ENCODE data around the gene STK4. TPM values are rescaled to one million over a fixed set of nuclear protein-coding genes. Genes with fewer than 3 reads are reported as not detected.
A peak's percentile ranks its signal among the peaks of the same experiment; 100 is the strongest.
"Not testable (repeated sequence)": the region's sequence is repeated elsewhere in the genome, so short reads cannot be mapped to it uniquely, and the experiment has no call there.

STK4 gene
- total RNA-seq, 1 donor: 47.7 TPM

DNA sequence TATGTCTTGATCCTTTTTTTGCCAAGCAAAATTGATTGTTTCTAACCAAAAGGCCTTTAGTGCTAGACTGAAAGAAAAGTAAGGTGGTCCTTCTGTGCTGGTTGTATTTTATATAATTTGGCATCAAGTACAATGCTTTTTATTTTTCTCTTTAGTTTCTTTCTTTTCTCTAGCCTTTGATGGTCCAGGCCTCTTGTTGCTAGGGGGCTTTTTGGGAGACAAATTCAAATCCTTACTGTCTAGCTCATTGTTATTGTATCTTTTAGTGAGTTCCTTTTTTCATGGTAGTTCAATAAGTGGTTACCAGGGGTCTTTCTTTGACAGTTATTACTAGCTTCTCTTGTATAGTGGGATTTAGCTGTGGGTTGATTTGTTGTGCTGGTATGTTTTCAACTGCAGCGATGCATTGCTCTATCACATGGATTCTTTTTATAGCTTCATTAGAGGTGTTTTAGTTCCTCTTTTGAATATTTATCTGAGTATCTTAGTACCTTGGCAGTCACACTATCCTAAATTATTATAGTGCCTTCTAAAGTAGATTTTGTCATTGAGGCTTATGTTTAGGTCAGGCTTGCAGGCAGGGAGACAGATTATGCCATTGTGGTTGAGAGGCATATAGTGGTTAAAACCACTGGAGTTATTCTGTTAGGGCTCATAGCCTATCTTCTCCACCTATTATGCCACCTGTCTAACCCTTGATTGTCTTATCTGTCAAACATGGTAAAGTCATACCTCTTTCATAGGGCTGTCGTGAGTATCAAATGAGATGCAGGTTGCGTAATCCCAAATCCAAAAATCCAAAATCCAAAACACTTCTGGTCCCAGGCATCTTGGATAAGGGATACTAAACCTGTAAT, 85.1 kb downstream of the STK4 start:
- peak in 1 of 3 donors; percentile 15 for DNase-seq (ENCODE audit: low read depth in 2 of 3, low spot score in 2 of 3)

DNA sequence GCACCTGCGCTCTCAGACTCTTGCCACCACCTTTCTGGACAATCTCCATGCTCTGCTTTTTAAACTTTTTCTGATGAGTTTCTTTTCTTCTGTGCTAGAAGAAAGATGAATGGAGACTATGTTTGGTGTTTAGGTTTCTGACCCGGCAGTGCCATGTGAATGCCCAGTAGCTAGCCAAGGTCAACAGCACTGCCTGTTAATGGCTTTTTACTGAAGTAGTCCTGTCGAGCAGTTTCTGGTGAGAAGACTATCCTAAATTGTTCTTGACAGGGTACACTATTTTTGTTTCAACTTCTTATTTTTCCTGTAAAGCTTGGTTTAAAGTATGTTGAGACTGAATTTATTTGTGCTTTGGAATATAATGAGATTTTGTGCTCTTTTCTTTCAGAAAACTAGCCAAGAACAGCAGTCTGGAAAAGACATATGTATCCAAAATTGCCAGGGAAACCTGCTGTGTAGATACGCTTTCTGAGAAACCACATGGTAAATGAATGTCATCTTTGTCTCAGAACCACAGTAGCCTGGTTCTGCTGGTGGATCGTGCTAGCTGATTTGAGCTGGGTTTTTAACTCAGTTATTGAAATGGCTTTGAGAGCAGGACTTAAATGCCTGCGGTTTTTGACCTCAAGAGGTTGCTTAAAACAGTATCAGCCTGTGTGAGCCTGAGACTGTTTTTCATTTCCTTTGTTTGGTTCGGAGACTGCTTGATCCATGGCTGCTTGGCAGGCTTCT, 86.6 kb downstream of the STK4 start:
- no peak for DNase-seq (ENCODE audit: low read depth in 2 of 3, low spot score in 2 of 3)

GRCh38 chr20:45053430-45054351, 87.4 kb downstream of the STK4 start:
- DNase-seq (ENCODE audit: low read depth in 2 of 3, low spot score in 2 of 3): no peak

- no peak for DNase-seq (ENCODE audit: low read depth in 2 of 3, low spot score in 2 of 3)
These were observed 88.7 kb downstream of the STK4 start for GRCh38 chr20:45055056-45055455.

GRCh38 chr20:45056473-45057173, 90.3 kb downstream of the STK4 start:
- DNase-seq (ENCODE audit: low read depth in 2 of 3, low spot score in 2 of 3): no peak

- DNase-seq (ENCODE audit: low read depth in 2 of 3, low spot score in 2 of 3): no peak
These were observed 92.0 kb downstream of the STK4 start for GRCh38 chr20:45058168-45058850.

DNA sequence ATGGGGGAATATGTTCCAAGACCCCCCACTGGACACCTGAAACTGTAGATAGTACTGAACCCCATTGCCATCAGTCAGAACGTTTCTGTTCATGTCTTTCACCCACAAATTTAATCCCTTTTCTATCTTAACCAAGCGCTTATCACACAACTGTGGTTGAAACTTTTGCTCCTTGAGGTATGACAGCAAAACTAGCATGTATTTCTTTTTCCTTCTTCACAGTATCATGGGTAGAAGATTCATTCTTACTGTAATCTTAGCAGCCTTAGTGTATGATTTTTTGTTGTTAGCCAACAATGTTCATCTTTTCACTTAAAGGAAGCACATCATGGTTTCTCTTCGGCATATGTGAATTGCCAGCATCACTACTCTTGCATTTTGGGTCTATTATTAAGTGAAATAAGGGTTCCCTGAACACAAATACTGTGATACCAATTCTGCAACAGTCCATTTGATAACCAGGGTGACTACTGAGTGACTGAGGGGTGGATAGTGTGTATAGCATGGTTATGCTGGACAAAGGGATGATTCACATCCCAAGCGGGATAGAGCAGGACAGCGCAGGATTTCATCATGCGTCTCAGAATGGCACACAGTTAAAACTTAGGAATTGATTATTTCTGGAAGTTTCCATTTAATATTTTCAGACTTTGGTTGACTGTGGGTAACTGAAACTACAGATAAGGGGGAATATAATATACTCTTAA, 92.9 kb downstream of the STK4 start:
- DNase-seq (ENCODE audit: low read depth in 2 of 3, low spot score in 2 of 3): no peak

DNA sequence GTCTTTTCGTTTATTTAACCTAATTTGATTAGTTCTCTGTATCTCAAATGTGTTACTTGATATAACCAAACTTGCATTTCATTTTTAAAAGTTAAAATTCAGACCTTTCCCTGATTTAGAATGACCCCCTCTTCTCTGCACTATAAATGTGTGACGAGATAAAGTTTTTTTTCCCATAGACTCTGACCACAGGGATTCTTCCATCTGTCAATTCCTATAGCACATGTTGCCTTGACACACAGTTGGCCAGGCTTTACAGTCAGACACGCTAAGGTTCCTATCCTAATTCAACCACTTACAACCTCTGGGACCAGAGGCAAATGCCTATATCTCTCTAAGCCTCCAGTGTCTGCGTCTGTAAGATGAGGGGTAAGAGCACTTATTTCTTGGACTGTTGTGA, 94.0 kb downstream of the STK4 start:
- no peak for DNase-seq (ENCODE audit: low read depth in 2 of 3, low spot score in 2 of 3)

DNA sequence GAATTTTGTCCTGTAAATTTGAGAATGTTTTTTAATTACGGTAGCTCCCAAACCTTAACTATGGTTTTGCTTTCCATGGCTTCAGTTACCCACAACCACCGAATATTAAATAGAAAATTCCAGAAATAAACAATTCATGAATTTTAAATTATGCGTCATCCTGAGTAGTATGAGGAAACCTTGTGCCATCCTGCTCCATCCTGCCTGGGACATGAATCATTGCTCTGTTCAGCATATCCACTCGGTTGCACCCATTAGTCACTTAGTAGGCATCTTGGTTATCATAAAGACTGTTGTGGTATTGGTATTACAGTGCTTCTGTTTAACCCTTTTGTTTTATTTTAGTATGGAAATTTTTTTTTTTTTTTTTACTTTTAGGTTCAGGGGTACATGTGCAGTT, 94.9 kb downstream of the STK4 start:
- DNase-seq (ENCODE audit: low read depth in 2 of 3, low spot score in 2 of 3): no peak

GRCh38 chr20:45063107-45063506, 96.8 kb downstream of the STK4 start:
- DNase-seq (ENCODE audit: low read depth in 2 of 3, low spot score in 2 of 3): not testable (repeated sequence)

GRCh38 chr20:45064812-45065211, 98.5 kb downstream of the STK4 start:
- no peak for DNase-seq (ENCODE audit: low read depth in 2 of 3, low spot score in 2 of 3)

DNA sequence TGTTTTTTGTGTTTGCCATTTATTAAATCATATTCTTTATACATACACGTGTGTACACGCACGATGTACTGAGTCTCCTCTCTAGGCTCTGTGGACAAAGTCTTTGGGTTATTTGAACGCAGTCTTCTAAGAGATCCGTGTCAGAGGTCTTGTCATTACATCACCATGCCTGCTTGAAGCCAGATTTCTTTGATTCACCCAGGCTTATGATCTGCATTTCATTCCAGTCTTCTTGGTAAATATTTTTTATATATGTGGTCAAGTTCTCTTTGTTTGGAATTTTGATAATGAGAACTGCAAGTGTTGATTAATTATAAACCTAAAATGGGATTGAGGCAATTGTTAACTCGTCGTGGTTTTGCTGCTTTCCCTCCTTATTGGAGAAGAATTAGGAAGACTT, 100.1 kb downstream of the STK4 start:
- DNase-seq (ENCODE audit: low read depth in 2 of 3, low spot score in 2 of 3): no peak

- DNase-seq (ENCODE audit: low read depth in 2 of 3, low spot score in 2 of 3): no peak
These were observed 100.8 kb downstream of the STK4 start for GRCh38 chr20:45067087-45067486.

DNA sequence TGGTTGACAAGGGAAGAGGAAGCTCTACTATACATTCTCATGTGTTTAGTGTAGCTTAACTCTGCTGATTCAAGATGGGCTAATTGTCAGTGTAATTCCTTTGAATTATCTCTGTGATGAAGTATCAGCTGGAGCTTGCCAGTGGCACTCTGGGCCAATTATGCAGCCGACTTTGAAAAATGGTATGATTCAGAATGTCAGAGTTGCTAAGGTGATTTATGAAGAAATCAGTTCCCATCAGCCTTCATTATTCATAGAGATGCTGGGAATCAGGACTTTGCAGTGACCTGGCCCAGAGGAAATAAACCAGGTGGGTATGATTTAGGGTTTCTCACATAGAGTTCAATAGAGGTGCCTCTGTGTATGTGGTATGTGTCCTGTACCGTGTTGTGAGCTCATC, 101.2 kb downstream of the STK4 start:
- DNase-seq (ENCODE audit: low read depth in 2 of 3, low spot score in 2 of 3): no peak

DNA sequence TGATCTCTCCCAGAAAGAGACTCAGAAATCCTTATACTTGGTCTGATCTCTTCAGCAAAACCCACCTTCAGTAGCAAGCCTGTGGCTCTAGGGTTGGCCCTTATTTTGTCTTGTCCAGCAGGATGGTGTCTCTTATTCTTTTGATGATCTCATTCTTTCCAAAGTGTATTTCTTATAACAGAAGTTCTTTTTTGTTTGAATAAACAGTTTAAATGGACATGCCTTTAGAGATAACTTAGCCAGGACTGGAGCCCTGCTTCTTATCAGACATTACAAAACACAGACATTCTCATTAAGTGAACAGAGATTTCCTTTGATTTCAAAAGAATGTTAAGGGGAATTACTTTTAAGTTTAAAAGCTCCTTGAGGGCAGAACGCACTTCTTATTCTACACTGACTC, 102.9 kb downstream of the STK4 start:
- no peak for DNase-seq (ENCODE audit: low read depth in 2 of 3, low spot score in 2 of 3)

- DNase-seq (ENCODE audit: low read depth in 2 of 3, low spot score in 2 of 3): no peak
These were observed 104.8 kb downstream of the STK4 start for GRCh38 chr20:45070932-45071632.

DNA sequence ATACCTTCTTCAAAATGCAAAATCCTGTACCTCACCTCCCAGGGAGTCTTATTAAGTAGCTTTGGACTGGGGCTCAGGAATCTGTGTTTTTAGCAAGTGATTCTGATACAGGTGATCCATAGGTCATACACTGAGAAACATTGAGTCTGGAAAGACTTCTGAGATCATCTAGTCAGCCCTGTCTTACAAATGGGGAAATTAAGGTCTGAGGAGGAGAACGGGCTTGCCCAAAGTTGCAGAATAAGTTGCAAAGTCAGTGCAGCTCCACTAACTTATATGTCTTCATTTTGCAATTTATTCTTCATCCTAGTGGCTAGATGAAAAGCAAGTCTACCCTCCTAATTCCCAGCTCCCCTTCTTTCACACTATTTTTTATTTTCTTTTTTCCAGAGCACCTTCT, 105.8 kb downstream of the STK4 start:
- no peak for DNase-seq (ENCODE audit: low read depth in 2 of 3, low spot score in 2 of 3)

- no peak for DNase-seq (ENCODE audit: low read depth in 2 of 3, low spot score in 2 of 3)
These were observed 106.9 kb downstream of the STK4 start for GRCh38 chr20:45073221-45073620.

- no peak for DNase-seq (ENCODE audit: low read depth in 2 of 3, low spot score in 2 of 3)
These were observed 111.2 kb downstream of the STK4 start for GRCh38 chr20:45077559-45077958.

All from hematopoietic multipotent progenitor cell (in vitro differentiated cells).